ENCODE data around the gene GUCY2D. TPM values are rescaled to one million over a fixed set of nuclear protein-coding genes. Genes with fewer than 3 reads are reported as not detected.

GUCY2D gene
- total RNA-seq, 3 donors from 2014 or later (not counting 1 experiment from before 2014, with no cell fraction given): not detected

GRCh38 chr17:8048236-8048635 is 45.8 kb downstream of the GUCY2D start:
- H3K4me1 ChIP-seq (ENCODE audit: control insufficient read depth, insufficient read depth, low read length): no peaks in the 10 kb centered on the region
- Mint-ChIP-seq H3K27me3 (ENCODE audit: low read depth in 2 of 2) (no peaks in the 10 kb centered on the region), H3K4me3 (no peak overlapping the region), H3K27ac (no peak overlapping the region), H3K4me1 (no peaks in the 10 kb centered on the region), H3K36me3 (no peaks in the 10 kb centered on the region), H3K9me3 (no peaks in the 10 kb centered on the region)
- ATAC-seq (no peak), DNase-seq (no peak)
- intact Hi-C loops (cut with micrococcal nuclease): no loop called here
- H3K4me3 ChIP-seq (ENCODE audit: low read length): no peak overlapping the region
- 90% methylated on average over 12 of the region's 12 CpGs for WGBS (ENCODE audit: insufficient coverage)
- H3K36me3 ChIP-seq (ENCODE audit: control insufficient read depth, insufficient read depth, low read length): no peaks in the 10 kb centered on the region
- H3K27me3 ChIP-seq (ENCODE audit: control insufficient read depth, insufficient read depth, low read length): no peaks in the 10 kb centered on the region
- no peaks in the 10 kb centered on the region for H3K9me3 ChIP-seq (ENCODE audit: control insufficient read depth, insufficient read depth, low read length)
- TF ChIP-seq CTCF (IDR thresholded peaks at IDR 0.05): no peak
- no peak overlapping the region for H3K27ac ChIP-seq (ENCODE audit: low read length)

- TF ChIP-seq CTCF (IDR thresholded peaks at IDR 0.05): no peak
- no peaks in the 10 kb centered on the region for H3K9me3 Mint-ChIP-seq
- no peaks in the 10 kb centered on the region for H3K9me3 ChIP-seq (ENCODE audit: control insufficient read depth, insufficient read depth, low read length)
- no peaks in the 10 kb centered on the region for H3K27me3 ChIP-seq (ENCODE audit: control insufficient read depth, insufficient read depth, low read length)
- no peaks in the 10 kb centered on the region for H3K4me1 ChIP-seq (ENCODE audit: control insufficient read depth, insufficient read depth, low read length)
- intact Hi-C loops (cut with micrococcal nuclease): no loop called here
- WGBS (ENCODE audit: insufficient coverage): 90% methylated on average over 8 of the region's 8 CpGs
- no peaks in the 10 kb centered on the region for H3K36me3 ChIP-seq (ENCODE audit: control insufficient read depth, insufficient read depth, low read length)
- no peak overlapping the region for H3K4me3 Mint-ChIP-seq
- H3K4me3 ChIP-seq (ENCODE audit: low read length): no peak overlapping the region
- no peak for DNase-seq
- ATAC-seq: no peak
- H3K27me3 Mint-ChIP-seq (ENCODE audit: low read depth in 2 of 2): no peaks in the 10 kb centered on the region
- no peaks in the 10 kb centered on the region for H3K4me1 Mint-ChIP-seq
- no peak overlapping the region for H3K27ac ChIP-seq (ENCODE audit: low read length)
- no peak overlapping the region for H3K27ac Mint-ChIP-seq
- H3K36me3 Mint-ChIP-seq: no peaks in the 10 kb centered on the region
Observed at GRCh38 chr17:8048736-8049135, 46.3 kb downstream of the GUCY2D start.

- H3K9me3 ChIP-seq (ENCODE audit: control insufficient read depth, insufficient read depth, low read length): no peaks in the 10 kb centered on the region
- DNase-seq (no peak), ATAC-seq (no peak)
- H3K27me3 ChIP-seq (ENCODE audit: control insufficient read depth, insufficient read depth, low read length): no peaks in the 10 kb centered on the region
- H3K27ac Mint-ChIP-seq: no peak overlapping the region
- TF ChIP-seq CTCF (IDR thresholded peaks at IDR 0.05): no peak
- H3K27me3 Mint-ChIP-seq (ENCODE audit: low read depth in 2 of 2): no peaks in the 10 kb centered on the region
- H3K4me1 ChIP-seq (ENCODE audit: control insufficient read depth, insufficient read depth, low read length): peaks cover 18% of the 10 kb centered on the region
- H3K27ac ChIP-seq (ENCODE audit: low read length): no peak overlapping the region
- no peak overlapping the region for H3K4me3 Mint-ChIP-seq
- no peaks in the 10 kb centered on the region for H3K36me3 Mint-ChIP-seq
- H3K4me1 Mint-ChIP-seq: peaks cover 17 to 23% of the 10 kb centered on the region in 2 donors
- H3K4me3 ChIP-seq (ENCODE audit: low read length): no peak overlapping the region
- intact Hi-C loops (cut with micrococcal nuclease): no loop called here
- 96% methylated on average over 7 of the region's 7 CpGs for WGBS (ENCODE audit: insufficient coverage)
- H3K9me3 Mint-ChIP-seq: no peaks in the 10 kb centered on the region
- no peaks in the 10 kb centered on the region for H3K36me3 ChIP-seq (ENCODE audit: control insufficient read depth, insufficient read depth, low read length)
Observed at GRCh38 chr17:8051831-8052230, 49.4 kb downstream of the GUCY2D start.

Measured in natural killer cell (primary cell).